Suppressor macrophage (primary cell): ENCODE measurements around the gene GPRC5A.
"Not testable (repeated sequence)": the region's sequence is repeated elsewhere in the genome, so short reads cannot be mapped to it uniquely, and the experiment has no call there.

Experiments used
- DNase-seq, 4 experiments: peaks; one replicate each; pipeline ENCODE4 v3.0.0-alpha.2; 2020 to 2022
- total RNA-seq, 17 experiments: gene quantifications; one replicate each; lab custom pipeline; 2026; ENCODE audit warnings: mixed read lengths in 6 of 17, inconsistent platforms in 3 of 17; lab: John Stamatoyannopoulos, UW

Gene GPRC5A, protein sequence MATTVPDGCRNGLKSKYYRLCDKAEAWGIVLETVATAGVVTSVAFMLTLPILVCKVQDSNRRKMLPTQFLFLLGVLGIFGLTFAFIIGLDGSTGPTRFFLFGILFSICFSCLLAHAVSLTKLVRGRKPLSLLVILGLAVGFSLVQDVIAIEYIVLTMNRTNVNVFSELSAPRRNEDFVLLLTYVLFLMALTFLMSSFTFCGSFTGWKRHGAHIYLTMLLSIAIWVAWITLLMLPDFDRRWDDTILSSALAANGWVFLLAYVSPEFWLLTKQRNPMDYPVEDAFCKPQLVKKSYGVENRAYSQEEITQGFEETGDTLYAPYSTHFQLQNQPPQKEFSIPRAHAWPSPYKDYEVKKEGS
- 0 to 4.7 (median 0.62) reads per million in 17 experiments for total RNA-seq

DNA sequence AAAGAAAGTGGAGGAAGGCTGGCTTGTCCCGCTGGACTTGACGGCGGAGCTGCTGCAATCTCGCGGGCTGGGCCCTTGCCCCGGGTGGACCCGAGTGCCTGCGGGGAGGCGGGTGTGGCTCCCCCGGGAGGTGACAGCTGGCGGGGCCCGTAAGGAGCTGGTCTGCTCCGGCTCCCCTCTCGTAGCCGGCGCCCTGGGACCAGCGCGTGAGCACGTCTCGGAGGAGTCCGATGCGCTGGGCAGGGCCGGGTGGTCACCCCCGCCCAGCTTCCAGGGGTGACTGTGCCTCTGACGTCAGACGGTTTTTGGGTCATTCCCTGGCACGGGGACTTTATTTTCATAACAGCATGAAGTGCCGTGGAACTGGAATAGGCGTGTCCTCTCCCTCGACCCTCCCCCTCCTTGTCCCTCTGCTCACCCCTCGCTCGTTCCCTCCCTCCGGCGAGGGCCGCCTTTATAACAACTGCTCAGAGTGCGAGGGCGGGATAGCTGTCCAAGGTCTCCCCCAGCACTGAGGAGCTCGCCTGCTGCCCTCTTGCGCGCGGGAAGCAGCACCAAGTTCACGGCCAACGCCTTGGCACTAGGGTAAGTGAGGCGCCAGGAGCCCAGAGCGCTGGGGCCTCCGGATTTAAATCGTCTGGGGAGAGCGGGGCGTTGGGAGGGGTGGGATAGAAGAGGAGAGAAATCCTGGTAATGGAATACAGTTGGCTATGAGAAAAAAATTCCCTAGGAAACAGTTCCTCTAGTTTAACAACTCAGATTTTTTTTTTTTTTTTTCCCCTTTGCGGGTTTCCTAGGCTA lies at the start of gene GPRC5A:
Gene GPRC5A (plus strand): TSS at position 483 of the 801 bp plus-strand sequence. CDS start 16,688 bp downstream, outside the sequence.
- DNase-seq: peak; percentile 53 to 66 (median 62)

DNA sequence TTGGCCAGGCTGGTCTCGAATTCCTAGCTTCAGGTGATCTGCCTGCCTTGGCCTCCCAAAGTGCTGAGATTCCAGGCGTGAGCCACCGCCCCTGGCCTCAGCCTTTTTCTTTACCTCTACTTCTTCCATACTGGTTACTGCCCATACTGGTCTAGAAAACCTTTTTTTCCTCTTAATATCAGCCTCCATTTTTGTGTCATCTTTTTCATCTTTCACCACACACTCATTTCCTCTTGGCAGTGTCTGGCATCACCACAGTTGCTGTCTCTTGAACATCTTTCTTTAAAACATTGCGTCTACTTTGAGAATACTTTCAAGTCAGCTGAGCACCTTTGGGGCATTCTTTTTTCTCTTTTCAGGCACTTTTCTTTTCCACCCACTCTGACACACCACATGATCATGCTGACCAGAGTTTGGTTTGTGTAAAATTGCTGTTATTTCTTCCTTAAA lies 45.5 kb upstream of the GPRC5A start:
- no peak for DNase-seq

DNA sequence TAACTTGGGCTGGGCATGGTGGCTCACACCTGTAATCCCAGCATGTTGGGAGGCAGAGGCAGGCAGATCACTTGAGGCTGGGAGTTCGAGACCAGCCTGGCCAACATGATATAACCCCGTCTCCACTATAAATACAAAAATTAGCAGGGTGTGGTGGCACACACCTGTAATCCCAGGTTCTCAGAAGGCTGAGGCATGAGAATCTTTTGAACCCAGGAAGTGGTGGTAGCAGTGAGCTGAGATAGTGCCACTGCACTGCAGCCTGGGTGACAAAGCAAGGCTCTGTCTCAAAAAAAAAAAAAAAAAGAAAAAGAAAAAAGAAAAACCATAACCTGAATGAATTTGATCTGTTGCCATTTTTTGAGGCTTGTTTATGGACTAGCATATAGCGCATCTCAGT lies 44.6 kb upstream of the GPRC5A start:
- not testable (repeated sequence) for DNase-seq

DNA sequence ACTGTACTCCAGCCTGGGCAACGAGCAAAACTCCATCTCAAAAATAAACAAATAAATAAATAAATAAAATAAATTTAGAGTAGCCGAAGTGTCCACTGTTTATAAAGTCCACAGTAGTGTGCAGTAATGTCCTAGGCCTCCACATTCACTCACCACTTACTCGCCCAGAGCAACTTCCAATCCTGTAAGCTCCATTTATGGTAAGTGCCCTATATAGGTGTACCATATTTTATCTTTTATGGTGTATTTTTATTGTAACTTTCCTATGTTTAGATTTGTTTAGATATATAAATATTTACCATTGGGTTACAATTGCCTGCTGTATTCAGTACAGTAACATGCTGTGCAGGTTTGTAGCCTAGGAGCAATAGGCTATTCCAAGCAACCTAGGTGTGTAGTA lies 37.9 kb upstream of the GPRC5A start:
- DNase-seq: no peak

DNA sequence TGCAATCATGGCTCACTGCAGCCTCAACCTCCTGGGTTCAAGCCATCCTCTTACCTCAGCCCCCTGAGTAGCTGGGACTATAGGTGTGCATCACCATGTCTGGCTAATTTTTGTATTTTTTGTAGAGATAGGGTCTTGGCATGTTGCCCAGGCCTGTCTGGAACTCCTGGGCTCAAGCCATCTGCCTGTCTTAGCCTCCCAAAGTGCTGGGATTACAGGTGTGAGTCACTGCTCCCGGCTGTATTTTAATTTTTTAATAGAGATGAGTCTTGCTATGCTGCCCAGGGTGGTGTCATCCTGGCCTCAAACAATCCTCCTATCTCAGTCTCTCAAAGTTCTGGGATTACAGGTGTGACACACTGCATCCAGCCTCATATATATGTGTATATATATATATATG lies 31.7 kb upstream of the GPRC5A start:
- DNase-seq: no peak

DNA sequence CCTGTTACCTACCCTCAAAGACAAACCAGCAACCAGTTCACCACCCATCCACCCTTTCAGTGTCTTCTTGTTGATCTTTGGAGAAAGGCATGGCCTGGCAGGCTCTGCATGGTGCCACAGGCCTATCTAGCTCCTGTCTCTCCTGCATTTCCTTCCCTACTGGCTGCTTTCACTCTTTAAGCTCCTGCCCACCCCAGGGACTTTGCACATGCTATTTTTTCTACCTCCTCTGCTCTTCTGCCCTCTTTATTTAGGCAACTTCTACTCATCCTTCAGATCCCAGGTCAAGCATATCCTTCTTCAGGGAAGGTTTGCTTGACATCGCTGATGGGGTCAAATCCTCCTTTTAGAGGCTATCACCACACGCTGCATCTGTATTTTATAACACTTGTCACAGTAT lies 27.1 kb upstream of the GPRC5A start:
- DNase-seq: no peak

DNA sequence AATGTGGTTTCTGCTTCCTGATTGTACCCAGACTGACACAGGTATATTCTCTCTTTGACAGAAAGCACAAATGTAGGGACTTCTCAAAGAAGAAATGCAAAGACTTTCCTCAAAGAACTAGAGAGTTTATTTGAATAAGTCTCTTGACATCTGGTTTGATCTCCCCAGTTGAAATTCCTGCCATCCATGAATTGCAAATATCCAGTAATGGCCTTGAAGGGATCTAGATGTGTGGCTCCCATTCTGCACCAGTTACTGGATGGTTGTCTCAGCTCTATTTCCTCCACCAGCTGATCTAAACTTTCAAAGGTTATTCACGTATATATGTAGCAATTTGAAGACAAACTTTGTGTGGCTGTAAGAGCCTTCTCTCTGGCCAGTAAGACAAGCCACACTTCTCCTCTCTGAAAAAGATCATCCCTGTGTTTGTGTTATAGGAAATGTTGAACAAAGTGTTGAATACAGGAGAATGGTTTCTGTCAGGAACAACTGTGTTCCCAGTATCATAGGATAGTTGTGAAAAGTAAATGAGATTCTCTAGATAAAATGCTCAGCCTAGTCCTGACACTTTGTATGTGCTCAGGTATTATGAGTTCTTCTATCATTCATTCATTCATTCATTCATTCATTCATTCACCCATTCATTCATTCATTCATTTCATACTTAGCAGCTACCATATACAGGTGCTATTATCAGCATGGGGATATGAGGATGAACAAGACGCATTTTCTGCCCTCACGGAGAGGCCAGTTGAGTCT lies 22.7 kb upstream of the GPRC5A start:
- DNase-seq: no peak

DNA sequence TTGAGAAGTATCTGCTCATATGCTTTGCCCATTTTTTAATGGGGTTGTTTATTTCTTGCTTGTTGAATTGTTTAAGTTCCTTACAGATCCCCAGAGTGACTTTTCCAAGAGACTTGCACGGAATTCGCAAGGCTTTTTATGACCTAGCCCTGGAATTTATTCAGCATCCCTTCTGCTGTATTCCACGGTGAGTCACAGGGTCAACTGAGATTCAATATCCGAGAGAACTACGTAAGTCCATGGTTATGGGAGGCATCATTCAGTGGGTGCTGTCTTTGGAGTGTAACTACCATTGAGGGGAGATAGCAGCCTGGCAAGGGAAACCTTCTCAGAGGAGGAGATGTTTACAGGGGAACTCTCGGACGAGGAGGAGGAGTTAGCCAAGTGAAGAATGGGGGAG lies 20.9 kb upstream of the GPRC5A start:
- DNase-seq: no peak

DNA sequence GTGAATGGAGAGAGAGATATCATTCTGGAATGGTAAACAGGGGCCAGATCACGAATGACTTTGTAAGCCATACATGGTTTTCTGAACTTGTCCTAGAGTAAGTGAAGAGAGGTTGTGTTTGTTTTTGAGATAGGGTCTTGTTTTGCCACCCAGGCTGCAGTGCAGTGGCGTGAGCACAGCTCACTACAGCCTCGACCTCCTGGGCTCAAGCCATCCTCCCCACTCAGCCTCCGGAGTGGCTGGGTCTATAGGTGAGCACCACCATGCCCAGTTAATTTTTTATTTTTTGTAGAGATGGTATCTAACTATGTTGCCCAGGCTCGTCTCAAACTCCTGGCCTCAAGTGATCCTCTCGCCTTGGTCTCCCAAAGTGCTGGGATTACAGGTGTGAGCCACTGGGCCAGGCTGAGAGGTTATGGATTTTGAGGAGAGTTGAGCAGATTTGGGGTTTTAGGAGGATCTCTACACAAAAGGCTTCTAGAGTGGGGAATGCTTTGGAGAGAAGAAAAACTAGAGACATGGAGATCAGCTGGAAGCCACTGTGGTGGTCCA lies 19.7 kb upstream of the GPRC5A start:
- no peak for DNase-seq

DNA sequence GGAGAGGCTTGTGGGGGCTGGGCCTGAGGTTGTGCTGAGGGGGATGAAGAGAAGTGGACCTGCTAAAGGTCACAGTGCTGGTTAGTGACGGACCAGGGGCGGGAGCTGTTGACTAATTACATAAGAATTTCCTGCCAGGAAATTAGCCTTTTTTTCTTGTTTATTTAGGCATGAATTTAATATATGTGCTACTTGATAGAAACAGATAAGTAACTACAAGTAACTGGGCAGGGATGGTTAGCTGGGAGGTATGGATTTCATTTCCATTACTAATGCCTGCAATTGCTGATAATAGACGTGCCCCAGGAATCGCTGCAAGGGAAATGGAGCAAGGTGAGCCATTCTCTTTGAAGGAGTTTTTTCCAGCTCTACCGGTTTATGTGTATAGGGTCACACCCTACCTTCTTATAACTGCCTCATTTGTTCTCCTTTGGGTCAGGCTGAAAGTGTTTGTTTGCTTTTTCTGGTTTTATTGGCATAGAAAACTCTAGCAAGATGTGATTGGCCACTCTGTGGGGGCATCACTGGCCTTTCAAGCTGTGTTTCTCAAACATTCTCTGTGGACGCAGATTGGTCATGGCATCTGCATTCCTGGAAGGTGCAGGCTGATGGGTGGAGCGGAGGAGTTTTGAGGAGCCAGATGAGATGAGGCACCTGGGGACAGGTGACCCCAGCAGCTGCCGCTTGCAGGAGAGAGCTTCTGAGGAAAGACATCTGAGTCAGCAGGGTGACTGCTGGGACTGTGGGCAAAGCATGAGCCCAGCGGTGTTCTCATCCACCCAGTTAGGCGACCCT lies 19.0 kb upstream of the GPRC5A start:
- no peak for DNase-seq

DNA sequence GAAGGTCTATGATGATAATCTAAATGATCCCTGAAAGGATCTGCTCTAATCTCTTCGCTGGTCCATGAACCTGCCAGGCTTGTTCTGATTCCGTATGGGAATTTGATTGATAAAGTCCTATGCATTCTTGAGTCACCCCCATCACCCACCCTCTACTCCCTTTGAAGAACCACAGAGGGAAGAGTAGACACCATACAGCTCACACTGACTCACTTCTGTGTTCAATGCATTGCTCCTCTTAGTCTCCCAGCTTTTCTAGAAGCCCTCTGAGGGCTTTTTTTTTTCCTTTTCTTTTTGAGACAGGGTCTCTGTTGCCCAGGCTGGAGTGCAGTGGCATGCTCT lies 18.5 kb upstream of the GPRC5A start:
- DNase-seq: no peak

DNA sequence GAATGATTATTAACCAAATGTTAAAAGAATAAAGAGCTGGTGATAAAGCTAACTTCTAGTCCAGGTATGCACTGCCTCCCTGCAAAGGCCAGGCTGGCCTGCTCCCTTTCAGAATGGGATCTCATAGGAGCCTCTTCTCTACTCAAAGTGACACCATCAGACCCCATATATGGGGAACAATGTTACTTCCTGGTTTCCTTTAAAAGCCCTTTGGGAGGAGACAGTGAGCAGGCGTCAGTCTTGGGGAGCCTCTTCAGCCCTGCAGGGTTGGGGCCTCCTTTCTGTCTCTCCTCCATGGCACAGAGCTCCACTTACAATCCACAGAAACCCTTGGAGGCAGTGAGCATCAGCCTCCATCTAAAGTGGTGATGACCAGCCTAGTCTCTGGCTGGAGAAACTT lies 17.3 kb upstream of the GPRC5A start:
- peak in 3 of 4 experiments; percentile 11 to 35 (median 26) for DNase-seq

DNA sequence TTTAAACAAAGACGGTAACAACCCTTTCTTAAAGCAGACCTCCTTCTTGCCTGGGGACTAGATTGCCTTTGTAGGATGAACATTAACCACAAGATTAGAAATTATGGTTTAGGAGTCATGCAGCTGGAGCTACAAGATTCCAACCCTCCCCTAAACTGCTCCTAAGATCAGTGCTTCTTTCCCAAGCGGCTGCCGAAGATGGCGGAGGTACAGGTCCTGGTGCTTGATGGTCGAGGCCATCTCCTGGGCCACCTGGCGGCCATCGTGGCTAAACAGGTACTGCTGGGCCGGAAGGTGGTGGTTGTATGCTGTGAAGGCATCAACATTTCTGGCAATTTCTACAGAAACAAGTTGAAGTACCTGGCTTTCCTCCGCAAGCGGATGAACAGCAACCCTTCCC lies 16.1 kb upstream of the GPRC5A start:
- not testable (repeated sequence) for DNase-seq

DNA sequence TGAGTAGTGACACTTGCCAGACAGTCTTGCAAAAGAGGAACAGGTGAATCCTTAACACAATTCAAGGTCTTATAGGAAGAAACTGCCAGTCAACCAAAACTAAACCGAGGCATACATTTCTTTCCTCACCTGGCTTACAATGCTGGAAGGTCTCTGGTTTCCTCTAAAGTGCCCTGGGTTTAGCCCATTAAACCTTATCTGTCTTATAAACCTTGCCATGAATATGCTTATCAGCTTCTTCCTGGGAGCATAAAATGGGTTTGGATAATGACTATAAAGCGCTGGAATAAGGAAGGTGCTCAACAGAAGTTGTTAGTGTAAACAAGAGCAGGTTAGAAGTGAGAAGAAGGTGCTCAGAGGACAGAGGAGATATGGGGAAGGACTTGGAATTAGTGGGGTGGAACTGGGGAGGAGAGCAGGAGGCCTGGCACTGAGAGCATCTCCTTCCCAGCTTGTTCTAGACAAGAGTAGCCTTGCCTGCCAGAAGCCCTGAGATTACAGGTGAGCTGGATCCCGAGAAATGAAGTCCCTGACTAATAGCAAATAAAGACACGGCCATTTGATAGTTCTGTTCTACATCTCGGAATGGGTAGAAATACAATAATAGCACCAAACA lies 14.1 kb upstream of the GPRC5A start:
- DNase-seq: no peak

DNA sequence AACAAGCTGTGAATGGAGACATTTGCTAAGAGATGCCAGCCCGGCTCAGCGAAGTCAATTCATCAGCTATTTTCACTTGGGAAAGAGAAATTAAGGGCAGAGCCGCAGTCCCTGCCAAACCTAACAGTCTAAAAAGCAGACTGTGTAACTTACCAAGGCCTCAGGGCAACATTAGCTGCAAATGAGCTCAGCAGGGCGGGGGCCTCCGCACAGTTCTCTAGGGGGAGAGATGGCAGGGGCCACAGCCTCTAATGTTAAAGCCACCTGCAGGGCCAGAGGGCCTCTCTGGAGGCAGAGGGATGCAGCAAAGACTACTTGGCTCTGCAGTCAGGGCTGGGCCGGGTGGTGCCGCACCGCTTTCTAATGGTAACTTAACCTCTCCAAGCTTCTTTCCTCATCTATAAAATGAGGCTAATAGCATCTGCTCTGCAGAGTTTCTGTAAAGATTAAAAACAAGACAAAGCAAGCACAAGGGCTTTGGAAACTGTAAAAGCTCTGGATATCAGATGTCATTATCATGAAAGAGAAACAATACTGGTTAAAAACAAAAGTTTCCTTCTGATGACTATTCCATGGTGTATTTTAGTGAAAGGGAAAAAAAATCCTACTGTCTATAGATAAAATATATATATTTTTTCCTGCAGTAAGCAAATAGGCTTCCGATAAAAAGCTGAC lies 13.4 kb upstream of the GPRC5A start:
- no peak for DNase-seq

DNA sequence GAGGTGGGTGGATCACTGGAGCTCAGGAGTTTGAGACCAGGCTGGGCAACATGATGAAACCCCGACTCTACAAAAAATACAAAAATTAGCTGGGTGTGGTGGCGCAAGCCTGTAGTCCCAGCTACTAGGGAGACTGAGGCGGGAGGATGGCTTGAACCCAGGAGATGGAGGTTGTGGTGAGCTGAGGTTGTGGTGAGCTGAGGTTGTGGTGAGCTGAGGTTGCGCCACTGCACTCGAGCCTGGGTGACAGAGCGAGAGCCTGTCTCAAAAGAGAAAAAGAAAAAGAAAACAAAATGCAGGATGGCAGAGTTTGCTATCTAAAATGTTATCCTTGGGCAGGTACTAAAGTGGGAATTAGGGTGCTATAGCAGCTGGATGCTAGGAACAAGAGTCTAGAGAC lies 10.8 kb upstream of the GPRC5A start:
- no peak for DNase-seq

DNA sequence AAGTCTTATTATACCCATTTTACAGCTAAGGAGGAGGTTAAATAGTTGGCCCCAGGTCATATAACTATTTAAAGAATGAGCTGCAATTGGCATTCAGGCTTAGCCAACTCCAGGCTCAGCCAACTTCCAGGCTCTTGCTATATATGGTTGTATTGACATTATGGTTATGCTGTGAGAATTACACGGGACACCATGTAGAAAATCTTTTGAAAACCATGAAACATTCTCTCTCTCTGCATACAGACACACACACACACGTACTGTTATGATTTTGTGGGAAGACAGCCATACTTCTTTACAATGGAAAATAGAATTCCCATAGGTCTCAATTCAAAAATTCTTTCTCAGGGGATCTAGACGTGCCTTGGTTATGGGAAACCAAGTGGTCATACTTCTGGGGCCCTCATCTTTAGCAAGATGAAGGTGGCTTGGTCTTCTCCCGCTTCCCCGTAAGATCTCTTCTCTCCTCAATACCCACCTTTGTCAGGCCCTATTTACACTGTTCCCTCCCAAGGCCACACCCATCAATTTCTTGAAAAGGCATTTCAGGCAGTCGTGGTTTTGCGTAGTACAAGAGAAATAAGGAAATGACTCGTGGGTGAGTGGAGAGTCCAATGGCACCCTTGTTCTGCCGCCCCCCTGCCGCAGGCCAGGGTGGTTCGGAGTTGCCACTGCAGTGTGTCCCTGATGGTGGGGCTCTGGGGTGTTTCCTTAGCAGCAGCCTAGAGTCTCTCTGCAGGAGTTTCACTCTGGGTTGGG lies 10.0 kb upstream of the GPRC5A start:
- peak in 1 of 4 experiments; percentile 38 for DNase-seq

DNA sequence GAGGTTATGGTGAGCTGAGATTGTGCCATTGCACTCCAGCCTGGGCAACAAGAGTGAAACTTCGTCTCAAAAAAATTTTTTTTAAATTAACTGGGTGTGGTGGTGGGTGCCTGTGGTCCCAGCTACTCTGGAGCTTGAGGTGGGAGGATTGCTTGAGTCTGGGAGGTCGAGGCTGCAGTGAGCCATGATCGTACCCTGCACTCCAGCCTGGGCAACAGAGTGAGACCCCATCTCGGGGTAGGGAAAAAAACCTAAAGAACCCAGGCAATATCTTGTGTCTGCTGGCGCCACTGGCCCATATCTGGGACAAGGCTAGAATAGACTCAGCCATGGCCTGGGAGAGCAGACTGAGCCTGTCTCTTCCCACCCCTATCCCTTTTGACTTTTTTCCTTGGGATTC lies 9.1 kb upstream of the GPRC5A start:
- DNase-seq: no peak

DNA sequence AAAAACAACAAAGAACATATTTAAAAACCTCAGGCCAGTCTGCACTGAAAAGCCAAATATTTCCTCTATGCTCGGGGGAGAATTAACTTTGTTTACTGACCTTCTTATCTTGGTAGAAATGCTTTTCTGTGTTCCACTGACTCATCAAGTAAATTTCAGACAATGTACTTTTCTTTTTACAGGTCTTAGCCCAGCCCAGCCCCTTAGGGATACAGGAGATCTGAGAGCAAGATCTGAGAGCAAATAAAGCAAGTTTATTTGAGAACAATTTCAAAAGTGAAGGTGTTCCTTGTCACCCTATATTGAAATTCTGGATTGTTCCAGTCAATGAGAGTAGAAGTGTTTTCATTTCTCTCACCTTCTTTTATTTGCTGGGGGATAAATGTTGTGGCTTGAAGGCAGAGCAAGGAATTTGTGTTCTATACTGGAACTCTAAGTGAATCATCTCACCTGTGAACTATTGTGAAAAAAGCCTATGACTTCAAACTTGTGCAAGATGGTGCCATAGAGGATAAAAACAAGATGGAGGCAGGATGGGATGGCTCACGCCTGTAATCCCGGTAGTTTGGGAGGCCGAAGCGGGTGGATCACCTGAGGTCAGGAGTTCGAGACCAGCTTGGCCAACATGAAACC lies 7.9 kb upstream of the GPRC5A start:
- no peak for DNase-seq
